Choroid plexus epithelial cell (primary cell): Measurements from ENCODE around the gene PIK3R1.

Experiments used
- DNase-seq: peaks from one replicate; pipeline ENCODE4 v3.0.0-alpha.2; 2010; ENCODE audit warnings: low read depth
- H3K4me3 ChIP-seq: 2 replicates; pipeline ENCODE4 v1.5.1; 2011; ENCODE audit warnings: low read depth, mild to moderate bottlenecking, control low read depth, low read length, moderate library complexity
- TF ChIP-seq, protein P1 (sequence below): conservative IDR thresholded peaks from 2 replicates; pipeline ENCODE4 v1.5.1; 2011; ENCODE audit warnings: low read depth, mild to moderate bottlenecking, control low read depth, inconsistent platforms, low read length, moderate library complexity

Gene PIK3R1

GRCh38 chr5:68182094-68182493 is 33.5 kb upstream of the PIK3R1 start:
- DNase-seq, result no peak
- TF ChIP-seq, protein P1, sequence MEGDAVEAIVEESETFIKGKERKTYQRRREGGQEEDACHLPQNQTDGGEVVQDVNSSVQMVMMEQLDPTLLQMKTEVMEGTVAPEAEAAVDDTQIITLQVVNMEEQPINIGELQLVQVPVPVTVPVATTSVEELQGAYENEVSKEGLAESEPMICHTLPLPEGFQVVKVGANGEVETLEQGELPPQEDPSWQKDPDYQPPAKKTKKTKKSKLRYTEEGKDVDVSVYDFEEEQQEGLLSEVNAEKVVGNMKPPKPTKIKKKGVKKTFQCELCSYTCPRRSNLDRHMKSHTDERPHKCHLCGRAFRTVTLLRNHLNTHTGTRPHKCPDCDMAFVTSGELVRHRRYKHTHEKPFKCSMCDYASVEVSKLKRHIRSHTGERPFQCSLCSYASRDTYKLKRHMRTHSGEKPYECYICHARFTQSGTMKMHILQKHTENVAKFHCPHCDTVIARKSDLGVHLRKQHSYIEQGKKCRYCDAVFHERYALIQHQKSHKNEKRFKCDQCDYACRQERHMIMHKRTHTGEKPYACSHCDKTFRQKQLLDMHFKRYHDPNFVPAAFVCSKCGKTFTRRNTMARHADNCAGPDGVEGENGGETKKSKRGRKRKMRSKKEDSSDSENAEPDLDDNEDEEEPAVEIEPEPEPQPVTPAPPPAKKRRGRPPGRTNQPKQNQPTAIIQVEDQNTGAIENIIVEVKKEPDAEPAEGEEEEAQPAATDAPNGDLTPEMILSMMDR, result no peak

DNA sequence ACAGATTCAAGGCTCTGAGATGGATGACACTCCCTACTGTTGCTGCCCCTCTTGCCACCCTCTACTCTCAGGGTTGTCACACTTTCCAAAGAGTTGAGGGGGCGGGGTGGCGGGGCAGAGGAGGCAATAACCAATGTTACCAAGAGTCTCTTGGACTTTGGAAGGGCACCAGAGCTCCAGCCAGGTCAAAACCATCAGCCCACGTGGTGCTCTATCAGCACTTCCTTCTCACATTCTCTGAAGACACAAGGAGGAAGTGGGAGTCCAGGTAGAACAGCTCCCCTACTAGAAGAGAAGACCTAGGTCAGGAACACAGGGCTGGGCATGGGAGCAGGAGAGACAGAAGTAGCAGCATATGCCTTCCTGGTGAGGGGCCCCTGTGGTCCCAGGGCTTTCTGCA is 33.0 kb upstream of the PIK3R1 start:
- TF ChIP-seq, protein P1, result no peak

More at GRCh38 chr5:68182094-68182493, 33.5 kb upstream of the PIK3R1 start:
- no peak overlapping the region for H3K4me3 ChIP-seq

GRCh38 chr5:68187268-68188055 is 28.1 kb upstream of the PIK3R1 start:
- TF ChIP-seq, protein P1, result no peak
- peak; percentile 41 for DNase-seq
- no peak overlapping the region for H3K4me3 ChIP-seq

More for the DNA sequence above, 33.0 kb upstream of the PIK3R1 start:
- H3K4me3 ChIP-seq, result no peak overlapping the region
- no peak for DNase-seq

GRCh38 chr5:68189171-68189570 is 26.4 kb upstream of the PIK3R1 start:
- no peak for DNase-seq

GRCh38 chr5:68189613-68190012 is 25.9 kb upstream of the PIK3R1 start:
- H3K4me3 ChIP-seq, result no peak overlapping the region
- TF ChIP-seq, protein P1, result no peak

More at GRCh38 chr5:68189171-68189570, 26.4 kb upstream of the PIK3R1 start:
- no peak overlapping the region for H3K4me3 ChIP-seq
- TF ChIP-seq, protein P1, result no peak

DNA sequence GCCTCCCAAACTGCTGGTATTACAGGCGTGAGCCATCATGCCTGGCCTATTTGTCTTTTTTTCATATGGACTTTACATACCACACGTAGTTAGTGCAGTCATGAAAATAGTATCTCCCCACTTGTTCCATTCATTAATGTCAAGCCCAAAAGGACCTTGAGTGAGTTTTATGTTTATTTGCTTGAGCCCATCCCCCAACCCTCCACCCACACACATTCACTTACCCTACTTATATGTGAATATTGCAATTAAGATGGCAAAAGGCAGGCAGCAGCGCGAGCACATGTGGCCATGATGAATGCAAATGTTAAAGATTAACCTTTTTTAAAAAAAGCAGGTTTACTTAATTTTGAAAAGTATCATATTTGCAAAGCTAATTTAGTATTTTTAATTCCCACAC is 24.9 kb upstream of the PIK3R1 start:
- no peak overlapping the region for H3K4me3 ChIP-seq
- DNase-seq, result no peak
- TF ChIP-seq, protein P1, result no peak

More at GRCh38 chr5:68189613-68190012, 25.9 kb upstream of the PIK3R1 start:
- DNase-seq, result no peak
